ENCODE results near the gene PDE8A.

DNA sequence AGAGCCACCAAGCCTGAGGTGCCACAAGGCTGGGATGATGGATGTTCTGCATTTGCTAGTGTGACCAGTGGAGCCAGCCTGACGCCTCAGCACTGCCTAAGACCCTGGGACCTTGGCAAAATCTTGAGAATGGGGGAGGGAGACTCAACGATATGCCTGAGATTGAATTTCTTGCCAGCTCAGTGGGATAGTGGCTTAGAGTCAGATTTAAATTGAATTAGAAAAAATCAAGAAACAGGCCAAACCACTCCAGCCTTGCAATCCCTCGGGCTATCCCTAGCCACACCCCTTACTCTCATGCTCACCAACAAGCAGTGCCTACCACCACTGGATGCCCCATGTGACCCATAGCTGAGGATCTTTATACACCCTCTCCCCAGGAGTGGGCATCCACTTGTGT, 18.7 kb upstream of the PDE8A start:
- no peak for TF ChIP-seq CTCF (IDR thresholded peaks at IDR 0.05)
- no peak for TF ChIP-seq EZH2 (IDR thresholded peaks at IDR 0.05; ENCODE audit: borderline replicate concordance, insufficient read depth, low read depth, low read length, poor library complexity, severe bottlenecking)

Data from B cell (primary cell).